ENCODE results near the gene ARMC3.
A peak's percentile ranks its signal among the peaks of the same experiment; 100 is the strongest.
"Not testable (repeated sequence)": the region's sequence is repeated elsewhere in the genome, so short reads cannot be mapped to it uniquely, and the experiment has no call there.

Gene ARMC3

DNA sequence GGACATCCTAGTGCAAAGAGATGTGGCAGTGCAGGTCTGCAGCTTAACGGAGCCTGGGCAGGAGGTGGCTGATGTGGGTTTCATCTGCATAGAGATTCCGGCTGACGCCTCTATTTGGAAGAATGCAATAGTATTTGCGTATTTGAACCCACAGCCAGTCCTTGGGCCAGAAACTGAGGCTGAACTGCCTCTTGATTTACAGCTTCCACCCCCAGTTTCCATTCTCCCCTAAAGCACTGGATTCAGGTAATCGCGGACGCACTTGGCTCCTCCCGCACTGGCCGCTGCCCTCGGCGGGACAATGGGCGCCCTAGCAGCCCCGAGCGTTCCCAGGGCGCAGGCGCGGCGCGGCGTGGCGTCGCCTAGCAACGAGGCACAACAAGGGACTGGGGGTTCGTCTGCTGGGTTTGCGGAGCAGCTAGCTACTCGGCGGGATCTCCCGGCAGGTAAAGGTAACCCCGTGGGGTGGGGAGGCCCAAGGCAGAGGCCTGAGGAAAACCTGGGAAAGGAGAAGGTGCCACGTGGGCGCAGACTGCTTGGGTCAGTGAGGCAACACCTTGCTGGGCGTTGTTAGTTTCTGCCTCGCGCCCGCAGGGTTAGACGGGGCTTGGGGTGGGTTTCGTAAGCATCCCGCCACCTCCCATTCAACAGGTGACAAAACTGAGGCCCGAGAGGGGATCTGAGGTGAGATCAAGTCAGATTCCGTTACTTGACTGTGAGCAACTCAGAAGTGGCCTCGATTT lies at the start of gene ARMC3:
ARMC3 (plus strand) TSS at position 393 of the 743 bp plus-strand sequence. CDS start 3,944 bp downstream, outside the sequence.
- DNase-seq = peak; percentile 57

- DNase-seq = no peak
Observed at GRCh38 chr10:22891797-22892196, 36.1 kb upstream of the ARMC3 start.

GRCh38 chr10:22893781-22894180 lies 34.1 kb upstream of the ARMC3 start:
- DNase-seq = no peak

GRCh38 chr10:22894714-22895113 lies 33.1 kb upstream of the ARMC3 start:
- no peak for DNase-seq

DNA sequence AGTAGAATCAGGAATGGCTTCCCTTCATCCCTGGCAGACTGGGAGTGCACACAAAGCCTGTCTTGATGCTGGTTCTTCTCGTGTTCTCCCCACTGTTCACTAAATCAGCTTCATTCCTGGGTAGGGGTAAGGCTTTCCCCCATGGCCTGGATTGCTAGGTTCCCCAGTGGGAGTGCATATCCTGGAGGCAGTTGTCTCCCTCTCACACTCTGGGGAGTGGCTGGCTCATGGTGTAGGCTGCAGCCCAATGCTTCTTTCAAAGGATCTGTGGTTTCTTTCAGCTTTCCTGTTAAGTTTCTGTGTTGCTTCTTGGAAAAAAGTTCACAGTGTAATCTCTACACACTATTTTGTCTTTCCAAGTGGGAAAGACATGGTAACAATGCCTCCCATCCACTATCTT lies 32.6 kb upstream of the ARMC3 start:
- DNase-seq = no peak

GRCh38 chr10:22897371-22897770 lies 30.5 kb upstream of the ARMC3 start:
- no peak for DNase-seq

- DNase-seq = no peak
Observed at GRCh38 chr10:22899307-22899706, 28.5 kb upstream of the ARMC3 start.

DNA sequence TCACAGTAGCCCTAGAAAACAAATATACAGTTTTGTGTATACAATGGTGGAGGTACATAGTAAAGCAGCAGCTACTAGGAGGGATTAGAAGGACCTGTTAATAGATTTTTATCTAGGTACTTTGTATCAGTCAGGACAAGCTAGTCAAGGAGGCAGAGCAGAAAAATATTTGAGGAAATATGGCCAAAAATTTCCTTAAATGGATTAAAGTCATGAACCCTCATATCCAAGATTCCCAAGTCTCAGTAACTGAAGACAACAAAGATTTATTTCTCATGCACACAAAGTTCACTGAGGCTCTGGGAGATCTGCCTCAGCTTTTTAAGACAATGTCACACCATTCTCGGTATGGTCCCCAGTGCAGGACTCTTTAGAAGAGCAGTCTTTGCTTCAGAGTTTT lies 28.1 kb upstream of the ARMC3 start:
- DNase-seq = no peak

DNA sequence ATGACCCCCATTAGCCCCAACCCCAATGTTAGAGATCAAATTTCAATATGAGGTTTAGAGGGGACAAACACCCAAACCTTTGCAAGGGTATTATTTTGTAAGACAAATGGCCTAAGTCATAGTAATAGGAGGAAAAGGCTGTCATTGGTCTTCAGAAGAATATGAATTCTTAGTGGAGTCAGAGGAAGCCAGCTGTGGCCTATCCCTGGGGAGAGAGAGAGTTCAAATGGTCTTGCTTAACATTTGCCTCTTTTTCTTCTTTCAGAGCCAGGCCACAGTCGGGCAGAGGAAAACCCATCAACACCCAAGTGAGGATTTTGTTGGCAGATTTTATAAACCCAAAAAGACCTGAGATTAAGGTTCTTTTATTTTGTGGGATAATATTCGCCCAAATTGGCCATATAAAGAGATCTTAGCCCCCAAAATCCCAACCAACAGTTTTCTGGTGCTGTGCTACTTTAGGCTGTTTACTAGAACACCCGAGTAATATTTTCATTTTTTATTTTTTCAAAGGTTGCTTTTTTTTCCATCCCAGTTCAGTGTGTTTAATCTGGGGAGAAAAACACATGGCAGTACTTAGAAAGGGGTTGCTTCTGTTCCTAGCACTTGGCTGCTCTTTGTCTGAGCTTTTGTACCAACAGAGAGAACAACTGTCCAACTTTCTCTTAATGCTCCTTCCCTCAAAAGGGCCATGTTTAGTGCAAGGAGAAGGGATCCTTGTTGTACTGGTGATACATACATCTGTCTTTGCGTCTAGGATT lies 26.8 kb upstream of the ARMC3 start:
- no peak for DNase-seq

DNA sequence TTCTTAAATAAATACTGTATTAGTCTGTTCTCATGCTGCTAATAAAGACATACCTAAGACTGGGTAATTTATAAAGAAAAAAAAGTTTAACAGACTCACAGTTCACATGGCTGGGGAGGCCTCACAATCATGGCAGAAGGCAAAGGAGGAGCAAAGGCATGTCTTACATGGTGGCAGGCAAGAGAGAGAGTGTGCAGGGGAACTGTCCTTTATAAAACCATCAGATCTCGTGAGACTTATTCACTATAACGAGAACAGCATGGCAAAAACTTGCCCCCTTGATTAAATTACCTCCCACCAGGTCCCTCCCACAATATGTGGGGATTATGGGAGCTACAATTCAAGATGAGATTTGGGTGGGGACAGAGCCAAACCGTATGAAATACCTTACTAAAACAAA lies 25.7 kb upstream of the ARMC3 start:
- not testable (repeated sequence) for DNase-seq

- DNase-seq = no peak
Observed at GRCh38 chr10:22903694-22904093, 24.2 kb upstream of the ARMC3 start.

GRCh38 chr10:22906767-22907166 lies 21.1 kb upstream of the ARMC3 start:
- DNase-seq = no peak

- DNase-seq = no peak
Observed at GRCh38 chr10:22908837-22909236, 19.0 kb upstream of the ARMC3 start.

DNA sequence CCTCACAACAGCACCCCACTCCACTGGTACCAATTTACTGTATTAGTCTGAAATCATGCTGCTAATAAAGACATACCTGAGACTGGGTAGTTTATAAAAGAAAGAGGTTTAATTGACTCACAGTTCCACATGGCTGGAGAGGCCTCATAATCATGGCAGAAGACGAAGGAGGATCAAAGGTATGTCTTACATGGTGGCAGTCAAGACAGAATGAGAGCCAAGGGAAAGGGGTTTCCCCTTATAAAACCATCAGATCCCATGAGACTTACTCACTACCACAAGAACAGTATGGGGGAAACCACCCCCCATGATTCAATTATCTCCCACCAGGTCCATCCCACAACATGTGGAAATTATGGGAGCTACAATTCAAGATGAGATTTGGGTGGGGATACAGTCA lies 18.2 kb upstream of the ARMC3 start:
- not testable (repeated sequence) for DNase-seq

GRCh38 chr10:22911067-22911466 lies 16.8 kb upstream of the ARMC3 start:
- DNase-seq = no peak

DNA sequence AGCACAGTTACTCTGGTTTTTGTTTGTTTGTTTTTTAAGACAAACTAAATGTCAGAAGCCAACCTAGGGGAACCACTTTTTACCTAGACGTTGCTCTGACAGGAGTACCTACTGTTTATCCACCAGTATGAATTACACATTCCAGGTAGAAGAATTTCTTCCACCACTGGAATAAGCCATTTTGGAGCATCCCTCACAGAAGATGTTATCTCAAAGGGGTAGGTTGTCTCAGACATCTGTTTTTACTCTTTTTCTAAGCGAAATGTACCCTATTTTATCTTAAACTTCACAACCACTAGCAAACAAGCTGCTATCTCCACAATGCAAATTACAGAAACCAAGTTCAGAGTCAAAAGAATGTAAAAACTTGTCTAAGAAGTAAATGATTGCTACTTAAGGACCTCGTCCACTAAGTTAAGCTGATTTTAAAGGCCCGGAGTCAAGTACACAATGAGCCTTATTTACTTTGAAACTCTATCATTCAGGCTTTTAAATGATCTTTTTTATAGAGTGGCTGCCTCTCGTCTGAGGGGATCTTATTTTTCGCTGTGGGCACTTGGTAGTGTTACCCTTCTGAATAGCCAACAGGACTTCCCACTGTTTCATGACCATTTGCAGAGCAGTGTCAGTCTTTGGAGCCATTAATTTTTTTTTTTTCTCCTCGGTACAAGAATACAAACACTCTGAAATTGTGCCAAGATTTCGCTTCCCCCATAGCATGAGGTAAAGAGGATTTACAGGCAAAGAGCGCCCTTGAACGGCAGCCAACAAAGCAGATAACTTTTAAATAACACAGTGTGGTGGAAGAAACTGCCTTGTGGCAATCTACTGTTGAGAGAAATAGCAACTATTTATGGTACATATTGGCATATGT lies 15.7 kb upstream of the ARMC3 start:
- DNase-seq = no peak

- no peak for DNase-seq
Observed at GRCh38 chr10:22912763-22913384, 15.0 kb upstream of the ARMC3 start.

DNA sequence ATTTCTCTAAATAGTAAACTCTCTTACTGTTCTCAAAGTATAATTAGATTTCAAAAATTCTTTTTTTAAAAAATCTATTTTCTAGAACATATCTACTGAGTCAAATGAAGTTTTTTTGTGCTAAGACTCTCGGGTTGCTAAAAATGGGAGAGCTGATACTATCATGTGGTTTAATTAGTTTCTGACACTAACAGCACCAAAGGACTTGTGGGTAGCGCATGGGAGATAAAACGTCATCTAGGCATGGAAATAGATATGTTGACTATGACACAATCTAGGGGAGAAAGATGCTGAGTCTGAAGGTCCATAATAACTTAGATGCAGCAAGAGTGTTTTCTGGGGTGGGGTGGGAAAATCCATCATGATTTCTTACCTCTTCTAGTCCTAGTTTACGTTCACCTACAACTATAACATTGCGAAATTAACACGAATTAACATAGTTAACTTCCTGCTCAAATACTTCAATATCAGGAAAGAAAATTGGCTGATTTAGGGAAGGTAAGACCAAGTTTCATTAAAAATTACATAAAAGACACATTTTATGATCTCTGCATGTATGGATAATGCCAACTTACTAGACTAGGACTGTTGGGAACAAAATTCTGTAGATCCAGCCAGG lies 14.3 kb upstream of the ARMC3 start:
- DNase-seq = no peak

DNA sequence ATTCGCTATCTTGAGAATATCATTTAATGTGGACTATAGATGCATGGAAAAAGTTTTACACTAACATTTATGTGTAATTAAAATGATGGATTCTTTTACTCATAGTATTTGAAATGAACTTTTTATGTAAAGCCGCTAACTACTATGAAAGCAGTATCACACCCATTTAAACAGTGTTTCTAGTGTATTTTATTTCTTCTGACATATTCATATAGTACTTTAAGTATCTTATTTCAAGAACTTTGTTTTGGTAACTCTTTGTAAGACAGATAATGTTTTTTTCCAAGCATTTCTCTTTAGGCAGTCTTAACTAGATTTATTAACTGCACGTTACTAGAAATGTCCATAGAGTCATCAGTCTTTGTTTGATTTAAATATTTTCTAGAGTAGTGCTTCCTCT lies 12.5 kb upstream of the ARMC3 start:
- no peak for DNase-seq

- no peak for DNase-seq
Observed at GRCh38 chr10:22925088-22925487, 2.8 kb upstream of the ARMC3 start.

DNA sequence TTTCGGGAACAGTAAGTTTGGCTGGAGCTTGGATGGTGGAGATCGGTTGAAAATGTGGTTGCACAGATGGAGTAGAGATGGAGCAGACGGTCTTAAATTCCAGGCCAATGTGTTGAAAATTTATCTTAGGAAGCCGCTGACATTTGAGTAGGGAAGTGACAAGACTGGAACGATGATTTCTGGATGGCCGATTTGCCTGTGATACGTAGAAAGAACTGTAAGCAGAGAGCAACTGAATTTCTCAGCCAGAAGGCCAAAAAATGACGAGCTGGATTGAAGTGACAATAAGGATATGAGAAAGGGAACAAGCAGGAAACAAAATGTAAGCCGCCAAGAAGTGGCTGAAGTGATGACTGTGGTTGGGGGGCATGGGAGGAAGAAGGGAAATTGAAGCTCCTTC lies 687 bp upstream of the ARMC3 start:
- no peak for DNase-seq

DNA sequence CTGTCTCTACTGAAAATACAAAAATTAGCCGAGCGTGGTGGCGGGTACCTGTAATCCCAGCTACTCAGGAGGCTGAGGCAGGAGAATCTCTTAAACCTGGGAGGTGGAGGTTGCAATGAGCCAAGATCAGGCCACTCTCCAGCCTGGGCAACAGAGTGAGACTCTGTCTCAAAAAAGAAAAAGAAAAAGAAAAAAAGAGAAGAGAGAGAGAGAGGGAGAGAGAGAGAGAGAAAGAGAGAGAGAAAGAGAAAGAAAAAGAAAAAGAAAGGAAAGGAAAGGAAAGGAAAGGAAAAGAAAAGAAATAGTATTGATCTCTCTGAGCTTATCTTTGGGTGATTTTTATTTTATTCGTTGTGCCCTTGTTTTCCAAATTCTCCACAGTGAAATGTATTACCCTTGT lies 1.2 kb downstream of the ARMC3 start:
- DNase-seq = not testable (repeated sequence)

DNA sequence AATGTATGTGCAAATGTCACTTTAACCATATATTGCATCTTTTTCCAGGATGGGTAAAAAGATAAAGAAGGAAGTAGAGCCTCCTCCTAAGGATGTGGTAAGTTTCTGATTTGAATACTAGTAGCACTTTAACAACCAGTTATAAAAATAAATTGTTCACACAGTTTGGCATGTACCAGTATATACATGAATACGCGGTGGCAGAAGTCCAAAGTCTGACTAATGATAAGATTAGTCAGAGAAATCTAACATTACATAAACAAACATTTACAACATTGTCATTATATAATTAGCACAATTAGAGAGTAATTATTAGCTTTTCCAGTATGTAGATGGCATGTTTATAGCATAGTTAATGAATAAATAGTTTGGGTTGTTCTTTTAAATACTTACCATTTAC lies 4.1 kb downstream of the ARMC3 start:
- no peak for DNase-seq

Data from stimulated activated CD4-positive, alpha-beta T cell treated with anti-CD3 and anti-CD28 coated beads, Interleukin-12 subunit alpha, Interleukin-12 subunit beta, amount 100 ng/mL, for 4 hours (primary cell).